Heart left ventricle (tissue), 16 donors: ENCODE data around the gene ARHGAP19. TPM values are rescaled to one million over a fixed set of nuclear protein-coding genes. Genes with fewer than 3 reads are reported as not detected.

Source experiments
- ATAC-seq, 4 donors: fragments of 200-7000 bp; cut with Tn5 transposase; one replicate each; pipeline ENCODE4 v1.9.1; 2020 to 2022; ENCODE audit warnings: moderate library complexity in 4 of 4, mild to moderate bottlenecking in 3 of 4, moderate number of reproducible peaks in 1 of 4
- DNase-seq, 5 donors: peaks; one replicate each; pipeline ENCODE4 v3.0.0-alpha.2; 2020
- H3K27ac ChIP-seq, 12 donors: fragments of 200-600 bp; sonication (generic) in 4 of 12; one replicate each; pipeline versions ENCODE4 v1.5.0 to v1.8.0; 2016 to 2022; ENCODE audit warnings: mild to moderate bottlenecking in 2 of 12
- H3K27me3 ChIP-seq, 9 donors: fragments of 200-600 bp; sonication (generic) in 2 of 9; one replicate each; pipeline versions ENCODE4 v1.5.1 to v1.8.0; 2016 to 2022; ENCODE audit warnings: mild to moderate bottlenecking in 3 of 9
- H3K36me3 ChIP-seq, 9 donors: fragments of 200-600 bp; sonication (generic) in 2 of 9; one replicate each; pipeline versions ENCODE4 v1.5.0 to v1.8.0; 2018 to 2022; ENCODE audit warnings: mild to moderate bottlenecking in 2 of 9
- H3K4me1 ChIP-seq, 12 donors: fragments of 200-600 bp; sonication (generic) in 4 of 12; one replicate each; pipeline versions ENCODE4 v1.5.0 to v1.8.0; 2016 to 2022; ENCODE audit warnings: mild to moderate bottlenecking in 3 of 12
- H3K4me3 ChIP-seq, 12 donors: fragments of 200-600 bp; sonication (generic) in 4 of 12; one replicate each; pipeline versions ENCODE4 v1.5.0 to v1.8.0; 2017 to 2022; ENCODE audit warnings: mild to moderate bottlenecking in 9 of 12, moderate library complexity in 4 of 12
- H3K9me3 ChIP-seq, 12 donors: fragments of 200-600 bp; sonication (generic) in 4 of 12; one replicate each; pipeline versions ENCODE4 v1.5.0 to v1.8.0; 2016 to 2022; ENCODE audit warnings: mild to moderate bottlenecking in 1 of 12
- CTCF ChIP-seq, 12 donors: fragments of 200-600 bp; sonication (generic) in 4 of 12; IDR thresholded peaks; one replicate each; pipeline versions ENCODE4 v1.5.0 to v1.8.0; 2018 to 2022; ENCODE audit warnings: antibody characterized with exemption in 12 of 12, mild to moderate bottlenecking in 5 of 12
- POLR2A ChIP-seq, 2 donors: fragments of 450-650 bp; IDR thresholded peaks; one replicate each; pipeline ENCODE4 v1.6.1; 2017; ENCODE audit warnings: antibody characterized with exemption in 2 of 2, mild to moderate bottlenecking in 2 of 2, moderate library complexity in 2 of 2
- WGBS, 4 donors: extraction: QIAGEN DNeasy Blood & Tissue Kit in 2 of 4; methylation state at CpG; one replicate each; pipeline versions ENCODE4 v1.1.5 to v1.1.7; 2013 to 2018; 5-methylcytosine and 5-hydroxymethylcytosine counted together
- intact Hi-C, 10 donors: fragments of 100-400 bp; cut with DNase I; formaldehyde crosslinking; loops; one replicate each; pipeline versions ENCODE4 v1.11.1 to v1.14.2; 2022
- polyA plus RNA-seq, 2 donors: library from polyadenylated mRNA; stranded (reverse); fragments of 200-250 nt; gene quantifications; one replicate each; pipeline ENCODE4 v1.2.3, GENCODE V29; 2013
- total RNA-seq, 9 donors: library from RNA; depleted of rRNA in 2 of 9; stranded (reverse); fragments of >200 nt in 2 of 9; fragmentation: NEBNext Ultra II Directional in 3 of 9; extraction: Animal tissue kit (Norgen Biotek cat#: 25700) in 3 of 9; gene quantifications; one replicate each; pipeline versions ENCODE4 v1.1.0 to v1.2.4, GENCODE V29; 2016 to 2023
- donor health status: ischemic (EF 13 %, LVEDD 7.1; RV severe dilation, severe dysfunction).
- donor health status: healthy with polysubstance abuse.
- donor health status: DM: no; HTN: yes; CAD: no.
- donor health status: DM: no; HTN: no; CAD: no.
- donor health status: ischemic (EF 25% LVEDD 6.9; RV normal size, moderate dysfunction).
- donor health status: ischemic (EF 25% LVEDD 5.7; RV mildly dilated, moderate dysfunction).
- donor health status: healthy.
- donor health status: DM: yes; HTN: yes; CAD: no.
- donor health status: ischemic (EF 35%, LVEDD 5.7; RV mildly dilated, moderate dysfunction).
- donor health status: nonischemic (EF 11% LVEDD 7.7; RV severe dilation, severe dysfunction).
- donor health status: DM: yes; HTN: yes; CAD: no.
- donor health status: PGD.
- donor health status: ischemic (EF 29% LVEDD 5.4; RV normal size, mild dysfunction).
- donor health status: nonischemic (EF 23%, LVEDD 6.1; RV moderate dilation, normal function).

The ARHGAP19 gene
- total and polyA plus RNA-seq, 11 donors: 1.1 to 7.4 (median 4.0) TPM

GRCh38 chr10:97222326-97222961, 70.0 kb downstream of the ARHGAP19 start:
- Histone ChIP-seq H3K27me3 (no peaks in the 10 kb centered on the region), H3K9me3 (no peaks in the 10 kb centered on the region), H3K4me3 (no peak overlapping the region), H3K36me3 (peaks cover 0 to 53% (median 26%) of the 10 kb centered on the region in 9 donors), H3K27ac (no peak overlapping the region), H3K4me1 (peaks cover 0 to 25% (median 0%) of the 10 kb centered on the region in 12 donors)
- 93 to 98% (median 96%) methylated on average over 6 of the region's 6 CpGs for WGBS, 4 donors
- DNase-seq: no peak
- intact Hi-C loops: no loop called here
- ATAC-seq: no peak
- TF ChIP-seq CTCF (IDR thresholded peaks at IDR 0.05) (no peak), POLR2A (IDR thresholded peaks at IDR 0.05) (no peak)

- Histone ChIP-seq H3K36me3 (peaks cover 0 to 34% (median 16%) of the 10 kb centered on the region in 9 donors), H3K4me1 (peaks cover 0 to 31% (median 0%) of the 10 kb centered on the region in 12 donors), H3K27ac (no peak overlapping the region), H3K9me3 (no peaks in the 10 kb centered on the region), H3K4me3 (no peak overlapping the region), H3K27me3 (no peaks in the 10 kb centered on the region)
- TF ChIP-seq CTCF (IDR thresholded peaks at IDR 0.05) (no peak), POLR2A (IDR thresholded peaks at IDR 0.05) (no peak)
- WGBS, 4 donors: 95 to 98% (median 97%) methylated on average over 3 of the region's 3 CpGs
- intact Hi-C loops: no loop called here
- no peak for DNase-seq
- no peak for ATAC-seq
These were observed 72.1 kb downstream of the ARHGAP19 start for GRCh38 chr10:97220355-97220754.

- TF ChIP-seq POLR2A (IDR thresholded peaks at IDR 0.05): no peak
- TF ChIP-seq CTCF (IDR thresholded peaks at IDR 0.05): no peak
- intact Hi-C loops: loop anchor here in 1 of 10 donors (10.0 kb wide), 2 partner anchors 452 to 822 kb away; no protein-coding TSS in a partner anchor
- WGBS, 4 donors: 71 to 85% (median 81%) methylated on average over 3 of the region's 3 CpGs
- no peak for ATAC-seq
- Histone ChIP-seq H3K27me3 (no peaks in the 10 kb centered on the region), H3K9me3 (no peaks in the 10 kb centered on the region), H3K27ac (no peak overlapping the region), H3K36me3 (peaks cover 0 to 7% (median 2%) of the 10 kb centered on the region in 9 donors), H3K4me3 (no peak overlapping the region), H3K4me1 (peaks cover 0 to 18% (median 0%) of the 10 kb centered on the region in 12 donors)
- no peak for DNase-seq
These were observed 75.1 kb downstream of the ARHGAP19 start for GRCh38 chr10:97217299-97217698.

- intact Hi-C loops: loop anchor here in 1 of 10 donors (10.0 kb wide), 2 partner anchors 451 to 821 kb away; no protein-coding TSS in a partner anchor
- no peak for ATAC-seq
- 84 to 91% (median 87%) methylated on average over 11 to 15 of the region's 15 CpGs for WGBS, 4 donors
These were observed 76.7 kb downstream of the ARHGAP19 start for GRCh38 chr10:97215619-97216260.

More at GRCh38 chr10:97215619-97216260, 76.7 kb downstream of the ARHGAP19 start:
- no peak for DNase-seq
- Histone ChIP-seq H3K4me1 (peaks cover 0 to 18% (median 0%) of the 10 kb centered on the region in 12 donors), H3K4me3 (no peak overlapping the region), H3K36me3 (peaks cover 0 to 6% (median 0%) of the 10 kb centered on the region in 9 donors), H3K27ac (no peak overlapping the region), H3K27me3 (no peaks in the 10 kb centered on the region), H3K9me3 (no peaks in the 10 kb centered on the region)
- no peak for TF ChIP-seq POLR2A (IDR thresholded peaks at IDR 0.05)
- TF ChIP-seq CTCF (IDR thresholded peaks at IDR 0.05): no peak
